SK-N-SH (cell line): ENCODE data around the gene DDX46. TPM values are rescaled to one million over a fixed set of nuclear protein-coding genes. Genes with fewer than 3 reads are reported as not detected.

Source experiments
- CTCF ChIA-PET: fragments of 300-600, 350-600 bp; formaldehyde crosslinking; extraction: SDS; loops from one replicate; lab custom pipeline; 2021; lab: Yijun Ruan, JAX
- POLR2A ChIA-PET: fragments of 350-600 bp; sonication (Branson Sonifier 250); formaldehyde crosslinking; extraction: SDS; loops from one replicate; lab custom pipeline; 2020; ENCODE audit warnings: antibody characterized with exemption, inconsistent platforms; lab: Yijun Ruan, JAX
- DNase-seq: peaks from one replicate; pipeline ENCODE4 v3.0.0; 2012
- H2AFZ ChIP-seq: fragments of 200-600 bp; sonication (generic); 2 replicates; pipeline ENCODE4 v1.8.1; 2016; ENCODE audit warnings: antibody characterized with exemption, mild to moderate bottlenecking, low read depth
- H3F3A ChIP-seq: fragments of 200-600 bp; sonication (generic); replicated peaks from 2 replicates; pipeline ENCODE3; 2016; ENCODE audit warnings: antibody characterized with exemption, mild to moderate bottlenecking; ENCODE audit not compliant: insufficient read depth
- H3K27ac ChIP-seq, 2 experiments: fragments of 200-500 bp in 1 of 2; fragments of 200-600 bp in 1 of 2; sonication (Bioruptor generic) in 1 of 2; sonication (generic), shearing (Covaris generic) in 1 of 2; 2 replicates each; pipeline versions ENCODE4 v1.5.1 to v1.6.1; 2014 to 2016; ENCODE audit warnings: low read depth in 2 of 2, inconsistent platforms in 1 of 2, low read length in 1 of 2, mild to moderate bottlenecking in 1 of 2, mixed read lengths in 1 of 2
- H3K27me3 ChIP-seq: fragments of 200-600 bp; sonication (generic), shearing (Covaris generic); 2 replicates; pipeline ENCODE4 v1.6.1; 2016; ENCODE audit warnings: mixed run types; ENCODE audit not compliant: insufficient read depth
- H3K36me3 ChIP-seq, 2 experiments: fragments of 200-500 bp in 1 of 2; fragments of 200-600 bp in 1 of 2; sonication (Bioruptor generic) in 1 of 2; sonication (generic) in 1 of 2; replicated peaks in 1 of 2; 2 replicates each; pipeline versions ENCODE3 to v1.5.1; 2014 to 2016; ENCODE audit warnings: low read length in 1 of 2, mild to moderate bottlenecking in 1 of 2; ENCODE audit not compliant: insufficient read depth in 2 of 2, control insufficient read depth in 1 of 2
- H3K4me1 ChIP-seq, 2 experiments: fragments of 200-500 bp in 1 of 2; fragments of 200-600 bp in 1 of 2; sonication (Bioruptor generic) in 1 of 2; sonication (generic), shearing (Covaris generic) in 1 of 2; 2 replicates each; pipeline versions ENCODE4 v1.5.1 to v1.6.1; 2014 to 2016; ENCODE audit warnings: low read depth in 1 of 2, low read length in 1 of 2, mixed run types in 1 of 2; ENCODE audit not compliant: insufficient read depth in 2 of 2, control insufficient read depth in 1 of 2
- H3K4me2 ChIP-seq: fragments of 200-600 bp; sonication (generic), shearing (Covaris generic); 2 replicates; pipeline ENCODE4 v1.6.1; 2017; ENCODE audit warnings: mixed run types
- H3K4me3 ChIP-seq, 2 experiments: fragments of 200-500 bp in 1 of 2; fragments of 200-600 bp in 1 of 2; sonication (Bioruptor generic) in 1 of 2; sonication (generic), shearing (Covaris generic) in 1 of 2; 2 replicates each; pipeline versions ENCODE4 v1.5.1 to v1.8.1; 2014 to 2016; ENCODE audit warnings: low read depth in 2 of 2, inconsistent platforms in 1 of 2, low read length in 1 of 2, mild to moderate bottlenecking in 1 of 2, mixed read lengths in 1 of 2, moderate library complexity in 1 of 2
- H3K79me2 ChIP-seq: fragments of 200-600 bp; sonication (generic); 2 replicates; pipeline ENCODE4 v1.8.1; 2017; ENCODE audit warnings: mild to moderate bottlenecking; ENCODE audit not compliant: insufficient read depth
- H3K9ac ChIP-seq: fragments of 200-600 bp; sonication (generic); 2 replicates; pipeline ENCODE4 v1.6.1; 2017; ENCODE audit warnings: mixed run types
- H3K9me2 ChIP-seq: fragments of 200-600 bp; sonication (generic); 2 replicates; pipeline ENCODE4 v1.6.1; 2017; ENCODE audit warnings: mixed run types
- H3K9me3 ChIP-seq: fragments of 200-600 bp; sonication (generic); 2 replicates; pipeline ENCODE4 v1.6.1; 2017; ENCODE audit warnings: mixed run types, mild to moderate bottlenecking, moderate library complexity
- H4K20me1 ChIP-seq: fragments of 200-600 bp; sonication (generic); 2 replicates; pipeline ENCODE4 v1.6.1; 2017; ENCODE audit warnings: mild to moderate bottlenecking, mixed run types; ENCODE audit not compliant: insufficient read depth
- ELF1 ChIP-seq: IDR thresholded peaks from 2 replicates; pipeline ENCODE4 v1.4.0; 2012
- FOSL2 ChIP-seq: IDR thresholded peaks from 2 replicates; pipeline ENCODE4 v1.4.0; 2012; ENCODE audit warnings: low read depth, mild to moderate bottlenecking, moderate library complexity, borderline replicate concordance
- GATA2 ChIP-seq: sonication (generic); formaldehyde crosslinking; IDR thresholded peaks from 2 replicates; pipeline ENCODE4 v1.5.0; 2020; ENCODE audit warnings: mild to moderate bottlenecking, missing genetic modification reagents
- MEF2A ChIP-seq: IDR thresholded peaks from 2 replicates; pipeline ENCODE4 v1.4.0; 2012; ENCODE audit warnings: low read depth, borderline replicate concordance
- NFIC ChIP-seq: IDR thresholded peaks from 2 replicates; pipeline ENCODE4 v1.4.0; 2012; ENCODE audit warnings: borderline replicate concordance
- RFX5 ChIP-seq: IDR thresholded peaks from 2 replicates; pipeline ENCODE4 v1.6.1; 2012; ENCODE audit warnings: mild to moderate bottlenecking, improper control_type of control experiment, low read length
- RXRA ChIP-seq: IDR thresholded peaks from 2 replicates; pipeline ENCODE4 v1.4.0; 2012; ENCODE audit warnings: low read depth, mild to moderate bottlenecking, borderline replicate concordance
- TAF1 ChIP-seq: IDR thresholded peaks from 2 replicates; pipeline ENCODE4 v1.6.1; 2012; ENCODE audit warnings: low read depth, mild to moderate bottlenecking, low read length, moderate library complexity, borderline replicate concordance
- TCF12 ChIP-seq: IDR thresholded peaks from 2 replicates; pipeline ENCODE4 v1.4.0; 2012
- WGBS: methylation state at CpG from one replicate; pipeline ENCODE4 v1.1.6; 2017; ENCODE audit warnings: low lambda C conversion rate; 5-methylcytosine and 5-hydroxymethylcytosine counted together
- polyA plus RNA-seq, 3 experiments: library from polyadenylated mRNA; depleted of rRNA; stranded (reverse); fragments of >200 nt; gene quantifications; 2 replicates each; pipeline ENCODE4 v1.2.3, GENCODE V29; 2012
- TF ChIP-seq, protein P1 (sequence below): IDR thresholded peaks from 2 replicates; pipeline ENCODE4 v1.6.1; 2012; ENCODE audit warnings: mild to moderate bottlenecking, low read depth, low read length, moderate library complexity
- TF ChIP-seq, protein P2 (sequence below): IDR thresholded peaks from 2 replicates; pipeline ENCODE4 v1.4.0; 2012; ENCODE audit warnings: low read depth
- TF ChIP-seq, protein P3 (sequence below): fragments of 150-350 bp; IDR thresholded peaks from 2 replicates; pipeline ENCODE4 v1.6.1; 2017; ENCODE audit warnings: antibody characterized with exemption, low read length, low read depth, borderline replicate concordance
- TF ChIP-seq, protein P4 (sequence below): fragments of 200-600 bp; sonication (generic); IDR thresholded peaks from 2 replicates; pipeline ENCODE4 v1.6.1; 2017; ENCODE audit warnings: antibody characterized with exemption, mild to moderate bottlenecking, moderate library complexity

DDX46 gene
- polyA plus RNA-seq, 1 of the 3 experiments (the other 2 are of a cell fraction) = 20.3 TPM

DNA sequence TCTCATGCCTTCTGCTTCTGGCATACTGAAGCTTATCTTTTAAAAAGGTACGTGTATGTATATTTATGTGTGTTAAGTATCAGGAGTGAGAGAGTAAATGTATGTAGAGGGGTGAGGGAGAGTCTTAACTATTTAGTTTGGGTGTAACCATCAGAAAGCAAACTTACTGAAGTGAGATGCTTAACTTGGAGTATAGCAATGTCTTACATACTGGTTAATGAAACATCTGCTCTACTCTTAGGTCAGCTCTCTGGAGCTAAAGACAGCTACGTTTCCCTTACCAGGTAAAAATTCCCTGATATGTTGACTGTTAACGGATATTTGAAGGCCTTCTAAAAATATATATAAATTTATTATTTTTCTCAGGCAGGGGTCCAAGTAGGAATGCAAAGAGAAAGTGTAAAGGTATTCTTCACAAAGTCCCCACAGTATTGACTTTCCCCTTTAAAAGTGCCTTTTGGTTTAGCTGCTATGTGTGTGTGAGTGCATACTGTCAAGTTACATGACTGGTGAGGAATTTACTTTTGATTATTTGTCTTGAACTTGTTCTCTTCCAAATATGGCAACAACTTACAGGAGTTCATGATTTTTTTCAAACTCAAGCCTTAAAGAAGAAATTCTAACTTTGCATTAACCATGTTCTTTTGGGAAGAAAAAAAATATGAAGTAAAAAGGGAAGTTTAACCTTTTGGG lies 74.9 kb downstream of the DDX46 start:
- CTCF ChIA-PET = interaction anchor here (1.2 kb wide), 1 partner anchor 8 kb away, joined by 5 read pairs; no protein-coding TSS in a partner anchor
- POLR2A ChIA-PET = interaction anchor here (1.0 kb wide), 1 partner anchor 9 kb away, joined by 3 read pairs; no protein-coding TSS in a partner anchor

More for the DNA sequence above, 74.9 kb downstream of the DDX46 start:
- peaks cover 28 to 48% of the 10 kb centered on the region in 2 experiments for H3K36me3 ChIP-seq
- H3K27ac ChIP-seq = no peak overlapping the region
- H3K4me2 ChIP-seq = no peak overlapping the region
- H3K9ac ChIP-seq = no peak overlapping the region
- no peak overlapping the region for H3K4me3 ChIP-seq
- H3F3A ChIP-seq = peaks cover 4% of the 10 kb centered on the region
- no peak overlapping the region for H2AFZ ChIP-seq
- no peaks in the 10 kb centered on the region for H4K20me1 ChIP-seq
- H3K27me3 ChIP-seq = no peaks in the 10 kb centered on the region
- no peaks in the 10 kb centered on the region for H3K9me2 ChIP-seq
- peaks cover 3% of the 10 kb centered on the region; the same call in 1 of the 2 replicates for H3K79me2 ChIP-seq
- TF ChIP-seq GATA2 (no peak), TAF1 (no peak), RXRA (no peak), RFX5 (no peak), MEF2A (no peak), FOSL2 (no peak), NFIC (no peak), TCF12 (no peak), ELF1 (no peak)
- TF ChIP-seq, protein P1, sequence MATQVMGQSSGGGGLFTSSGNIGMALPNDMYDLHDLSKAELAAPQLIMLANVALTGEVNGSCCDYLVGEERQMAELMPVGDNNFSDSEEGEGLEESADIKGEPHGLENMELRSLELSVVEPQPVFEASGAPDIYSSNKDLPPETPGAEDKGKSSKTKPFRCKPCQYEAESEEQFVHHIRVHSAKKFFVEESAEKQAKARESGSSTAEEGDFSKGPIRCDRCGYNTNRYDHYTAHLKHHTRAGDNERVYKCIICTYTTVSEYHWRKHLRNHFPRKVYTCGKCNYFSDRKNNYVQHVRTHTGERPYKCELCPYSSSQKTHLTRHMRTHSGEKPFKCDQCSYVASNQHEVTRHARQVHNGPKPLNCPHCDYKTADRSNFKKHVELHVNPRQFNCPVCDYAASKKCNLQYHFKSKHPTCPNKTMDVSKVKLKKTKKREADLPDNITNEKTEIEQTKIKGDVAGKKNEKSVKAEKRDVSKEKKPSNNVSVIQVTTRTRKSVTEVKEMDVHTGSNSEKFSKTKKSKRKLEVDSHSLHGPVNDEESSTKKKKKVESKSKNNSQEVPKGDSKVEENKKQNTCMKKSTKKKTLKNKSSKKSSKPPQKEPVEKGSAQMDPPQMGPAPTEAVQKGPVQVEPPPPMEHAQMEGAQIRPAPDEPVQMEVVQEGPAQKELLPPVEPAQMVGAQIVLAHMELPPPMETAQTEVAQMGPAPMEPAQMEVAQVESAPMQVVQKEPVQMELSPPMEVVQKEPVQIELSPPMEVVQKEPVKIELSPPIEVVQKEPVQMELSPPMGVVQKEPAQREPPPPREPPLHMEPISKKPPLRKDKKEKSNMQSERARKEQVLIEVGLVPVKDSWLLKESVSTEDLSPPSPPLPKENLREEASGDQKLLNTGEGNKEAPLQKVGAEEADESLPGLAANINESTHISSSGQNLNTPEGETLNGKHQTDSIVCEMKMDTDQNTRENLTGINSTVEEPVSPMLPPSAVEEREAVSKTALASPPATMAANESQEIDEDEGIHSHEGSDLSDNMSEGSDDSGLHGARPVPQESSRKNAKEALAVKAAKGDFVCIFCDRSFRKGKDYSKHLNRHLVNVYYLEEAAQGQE = no peak
- TF ChIP-seq, protein P2, sequence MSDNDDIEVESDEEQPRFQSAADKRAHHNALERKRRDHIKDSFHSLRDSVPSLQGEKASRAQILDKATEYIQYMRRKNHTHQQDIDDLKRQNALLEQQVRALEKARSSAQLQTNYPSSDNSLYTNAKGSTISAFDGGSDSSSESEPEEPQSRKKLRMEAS = no peak
- TF ChIP-seq, protein P3, sequence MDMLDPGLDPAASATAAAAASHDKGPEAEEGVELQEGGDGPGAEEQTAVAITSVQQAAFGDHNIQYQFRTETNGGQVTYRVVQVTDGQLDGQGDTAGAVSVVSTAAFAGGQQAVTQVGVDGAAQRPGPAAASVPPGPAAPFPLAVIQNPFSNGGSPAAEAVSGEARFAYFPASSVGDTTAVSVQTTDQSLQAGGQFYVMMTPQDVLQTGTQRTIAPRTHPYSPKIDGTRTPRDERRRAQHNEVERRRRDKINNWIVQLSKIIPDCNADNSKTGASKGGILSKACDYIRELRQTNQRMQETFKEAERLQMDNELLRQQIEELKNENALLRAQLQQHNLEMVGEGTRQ = no peak
- TF ChIP-seq, protein P4, sequence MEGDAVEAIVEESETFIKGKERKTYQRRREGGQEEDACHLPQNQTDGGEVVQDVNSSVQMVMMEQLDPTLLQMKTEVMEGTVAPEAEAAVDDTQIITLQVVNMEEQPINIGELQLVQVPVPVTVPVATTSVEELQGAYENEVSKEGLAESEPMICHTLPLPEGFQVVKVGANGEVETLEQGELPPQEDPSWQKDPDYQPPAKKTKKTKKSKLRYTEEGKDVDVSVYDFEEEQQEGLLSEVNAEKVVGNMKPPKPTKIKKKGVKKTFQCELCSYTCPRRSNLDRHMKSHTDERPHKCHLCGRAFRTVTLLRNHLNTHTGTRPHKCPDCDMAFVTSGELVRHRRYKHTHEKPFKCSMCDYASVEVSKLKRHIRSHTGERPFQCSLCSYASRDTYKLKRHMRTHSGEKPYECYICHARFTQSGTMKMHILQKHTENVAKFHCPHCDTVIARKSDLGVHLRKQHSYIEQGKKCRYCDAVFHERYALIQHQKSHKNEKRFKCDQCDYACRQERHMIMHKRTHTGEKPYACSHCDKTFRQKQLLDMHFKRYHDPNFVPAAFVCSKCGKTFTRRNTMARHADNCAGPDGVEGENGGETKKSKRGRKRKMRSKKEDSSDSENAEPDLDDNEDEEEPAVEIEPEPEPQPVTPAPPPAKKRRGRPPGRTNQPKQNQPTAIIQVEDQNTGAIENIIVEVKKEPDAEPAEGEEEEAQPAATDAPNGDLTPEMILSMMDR = no peak
- 92% methylated on average over 3 of the region's 3 CpGs for WGBS
- DNase-seq = no peak
- H3K4me1 ChIP-seq = no peaks in the 10 kb centered on the region
- no peaks in the 10 kb centered on the region for H3K9me3 ChIP-seq
